GM23248 (cell line): ENCODE results near the gene RAF1. TPM values are rescaled to one million over a fixed set of nuclear protein-coding genes. Genes with fewer than 3 reads are reported as not detected.

ENCODE experiments used
- DNase-seq: peaks from one replicate; pipeline ENCODE4 v3.0.0-alpha.2; 2015
- H2AFZ ChIP-seq: fragments of 200-600 bp; sonication (generic); 2 replicates; pipeline ENCODE4 v1.6.1; 2016; ENCODE audit warnings: antibody characterized with exemption
- H3F3A ChIP-seq: fragments of 200-600 bp; sonication (generic); 2 replicates; pipeline ENCODE4 v1.6.1; 2016; ENCODE audit warnings: mild to moderate bottlenecking, antibody characterized with exemption, mixed run types; ENCODE audit not compliant: insufficient read depth
- H3K27ac ChIP-seq: fragments of 200-600 bp; sonication (generic); 2 replicates; pipeline ENCODE4 v1.5.1; 2016; ENCODE audit warnings: mild to moderate bottlenecking
- H3K27me3 ChIP-seq: fragments of 200-600 bp; sonication (generic); replicated peaks from 2 replicates; pipeline ENCODE4 v1.6.1; 2016; ENCODE audit warnings: mild to moderate bottlenecking; ENCODE audit not compliant: insufficient read depth
- H3K36me3 ChIP-seq: fragments of 200-600 bp; sonication (generic); 2 replicates; pipeline ENCODE4 v1.6.1; 2016; ENCODE audit warnings: low read depth, mild to moderate bottlenecking
- H3K4me1 ChIP-seq: fragments of 200-600 bp; sonication (generic); 2 replicates; pipeline ENCODE4 v1.6.1; 2016; ENCODE audit warnings: mild to moderate bottlenecking; ENCODE audit not compliant: insufficient read depth
- H3K4me2 ChIP-seq: fragments of 200-600 bp; sonication (generic); one replicate; pipeline ENCODE4 v1.6.1; 2016; ENCODE audit warnings: mild to moderate bottlenecking; ENCODE audit not compliant: unreplicated experiment
- H3K4me3 ChIP-seq: fragments of 200-600 bp; sonication (generic); 2 replicates; pipeline ENCODE4 v1.5.1; 2016; ENCODE audit warnings: mild to moderate bottlenecking
- H3K79me2 ChIP-seq: fragments of 200-600 bp; sonication (generic); 2 replicates; pipeline ENCODE4 v1.6.1; 2016; ENCODE audit warnings: mild to moderate bottlenecking; ENCODE audit not compliant: insufficient read depth
- H3K9ac ChIP-seq: fragments of 200-600 bp; sonication (generic); 2 replicates; pipeline ENCODE4 v1.6.1; 2016; ENCODE audit warnings: mild to moderate bottlenecking
- H3K9me2 ChIP-seq: fragments of 200-600 bp; sonication (generic); 2 replicates; pipeline ENCODE4 v1.6.1; 2016; ENCODE audit warnings: mixed run types, mild to moderate bottlenecking, moderate library complexity; ENCODE audit not compliant: insufficient read depth
- H3K9me3 ChIP-seq: fragments of 200-600 bp; sonication (generic); one replicate; pipeline ENCODE4 v1.6.1; 2017; ENCODE audit warnings: low read depth
- H4K20me1 ChIP-seq: fragments of 200-600 bp; sonication (generic); 2 replicates; pipeline ENCODE4 v1.6.0; 2016; ENCODE audit not compliant: insufficient read depth
- EZH2 ChIP-seq: fragments of 200-600 bp; sonication (generic); IDR thresholded peaks from 2 replicates; pipeline ENCODE4 v1.6.1; 2018; ENCODE audit warnings: antibody characterized with exemption, mild to moderate bottlenecking; ENCODE audit not compliant: insufficient read depth, poor library complexity, severe bottlenecking
- EZH2phosphoT487 ChIP-seq: fragments of 200-600 bp; sonication (generic); IDR thresholded peaks from 2 replicates; pipeline ENCODE4 v1.6.1; 2018; ENCODE audit warnings: antibody characterized with exemption, moderate library complexity, mild to moderate bottlenecking, low read depth; ENCODE audit not compliant: insufficient read depth
- WGBS, 2 experiments: methylation state at CpG; one replicate each; pipeline ENCODE4 v1.1.6; 2015 to 2017; ENCODE audit warnings: low lambda C conversion rate in 2 of 2, low coverage in 1 of 2; ENCODE audit errors: missing lambda C conversion rate in 2 of 2; 5-methylcytosine and 5-hydroxymethylcytosine counted together
- in situ Hi-C: fragments of 300-500 bp; cut with MboI; formaldehyde crosslinking; loops from 2 replicates; pipeline ENCODE4 v1.15.0; 2020
- polyA plus RNA-seq: library from polyadenylated mRNA; unstranded; fragments of >200 nt; fragmentation: Nextera tagmentation; extraction: Ambion mirVana; gene quantifications from 2 replicates; pipeline ENCODE4 v1.2.1, GENCODE V29; 2016
- total RNA-seq: library from RNA; depleted of rRNA; stranded (reverse); fragments of >200 nt; shearing (Covaris generic); gene quantifications from 2 replicates; pipeline ENCODE4 v1.2.3, GENCODE V29; 2014

RAF1 gene
- total and polyA plus RNA-seq, 2 experiments from 2014 or later: 57.3 to 87.4 TPM

GRCh38 chr3:12660196-12660595, 3.7 kb downstream of the RAF1 start:
- H3K9me3 ChIP-seq: no peaks in the 10 kb centered on the region
- no peak overlapping the region for H2AFZ ChIP-seq
- no peaks in the 10 kb centered on the region for H3K36me3 ChIP-seq
- H3K27ac ChIP-seq: peak overlapping the region; percentile 72
- H4K20me1 ChIP-seq: 0 out of 2 replicates have a peak, but pooled peaks cover 16% of the 10 kb centered on the region
- H3K79me2 ChIP-seq: peaks cover 83% of the 10 kb centered on the region
- 78 to 88% methylated on average over 2 of the region's 2 CpGs for WGBS, 2 experiments
- peak overlapping the region; percentile 77 for H3K4me2 ChIP-seq
- in situ Hi-C loops: no loop called here
- peak overlapping the region; percentile 41 for H3K4me3 ChIP-seq
- H3K27me3 ChIP-seq: no peaks in the 10 kb centered on the region
- peaks cover 53% of the 10 kb centered on the region for H3F3A ChIP-seq
- DNase-seq: no peak
- TF ChIP-seq EZH2phosphoT487 (no peak), EZH2 (no peak)
- H3K9me2 ChIP-seq: no peaks in the 10 kb centered on the region
- peaks cover 60% of the 10 kb centered on the region for H3K4me1 ChIP-seq
- H3K9ac ChIP-seq: peak overlapping the region; percentile 42; the same call in 1 of the 2 replicates

GRCh38 chr3:12659316-12660015, 4.5 kb downstream of the RAF1 start:
- no peak overlapping the region for H2AFZ ChIP-seq
- TF ChIP-seq EZH2 (no peak), EZH2phosphoT487 (no peak)
- no peaks in the 10 kb centered on the region for H3K9me3 ChIP-seq
- 43 to 54% methylated on average over 3 of the region's 3 CpGs for WGBS, 2 experiments
- H3K27me3 ChIP-seq: no peaks in the 10 kb centered on the region
- H3K4me3 ChIP-seq: peak overlapping the region; percentile 41
- H3K79me2 ChIP-seq: peaks cover 90% of the 10 kb centered on the region
- peak overlapping the region; percentile 77 for H3K4me2 ChIP-seq
- H3K27ac ChIP-seq: peak overlapping the region; percentile 72
- H3F3A ChIP-seq: peaks cover 49% of the 10 kb centered on the region
- in situ Hi-C loops: no loop called here
- peak; percentile 54 for DNase-seq
- peaks cover 60% of the 10 kb centered on the region for H3K4me1 ChIP-seq
- H4K20me1 ChIP-seq: 0 out of 2 replicates have a peak, but pooled peaks cover 17% of the 10 kb centered on the region
- H3K36me3 ChIP-seq: no peaks in the 10 kb centered on the region
- no peaks in the 10 kb centered on the region for H3K9me2 ChIP-seq
- H3K9ac ChIP-seq: peak overlapping the region; percentile 42

- Histone ChIP-seq H4K20me1 (0 out of 2 replicates have a peak, but pooled peaks cover 20% of the 10 kb centered on the region), H3K4me1 (peaks cover 60% of the 10 kb centered on the region), H3K9me2 (no peaks in the 10 kb centered on the region)
These were observed 5.3 kb downstream of the RAF1 start for GRCh38 chr3:12658593-12659058.

GRCh38 chr3:12656850-12657249, 7.1 kb downstream of the RAF1 start:
- Histone ChIP-seq H3K9ac (no peak overlapping the region), H3K4me2 (no peak overlapping the region), H3K4me1 (peaks cover 58% of the 10 kb centered on the region), H3K79me2 (peaks cover 97% of the 10 kb centered on the region), H4K20me1 (peaks cover 20% of the 10 kb centered on the region; the same call in 1 of the 2 replicates), H3K9me2 (no peaks in the 10 kb centered on the region), H3K4me3 (no peak overlapping the region), H3K36me3 (no peaks in the 10 kb centered on the region), H3K27me3 (no peaks in the 10 kb centered on the region), H3K9me3 (no peaks in the 10 kb centered on the region), H2AFZ (no peak overlapping the region), H3K27ac (no peak overlapping the region), H3F3A (peaks cover 41% of the 10 kb centered on the region; the same call in 1 of the 2 replicates)
- in situ Hi-C loops: no loop called here
- 87 to 91% methylated on average over 6 of the region's 6 CpGs for WGBS, 2 experiments
- DNase-seq: no peak
- TF ChIP-seq EZH2phosphoT487: no peak

More at GRCh38 chr3:12658593-12659058, 5.3 kb downstream of the RAF1 start:
- Histone ChIP-seq H3K27me3 (no peaks in the 10 kb centered on the region), H2AFZ (no peak overlapping the region), H3K4me2 (peak overlapping the region; percentile 77), H3K9me3 (no peaks in the 10 kb centered on the region), H3K36me3 (no peaks in the 10 kb centered on the region), H3K4me3 (peak overlapping the region; percentile 41), H3F3A (peaks cover 49% of the 10 kb centered on the region), H3K79me2 (peaks cover 97% of the 10 kb centered on the region), H3K9ac (peak overlapping the region; percentile 42), H3K27ac (peak overlapping the region; percentile 72)
- 1 to 2% methylated on average over 4 of the region's 4 CpGs for WGBS, 2 experiments
- peak; percentile 93 for DNase-seq
- TF ChIP-seq EZH2phosphoT487: no peak
- TF ChIP-seq EZH2: no peak
- in situ Hi-C loops: no loop called here
